ES-I3 (cell line): Measurements from ENCODE around the gene MPND.
A peak's percentile ranks its signal among the peaks of the same experiment; 100 is the strongest.
"Not testable (repeated sequence)": the region's sequence is repeated elsewhere in the genome, so short reads cannot be mapped to it uniquely, and the experiment has no call there.

ENCODE experiments used
- H3K36me3 ChIP-seq: 2 replicates; pipeline ENCODE4 v1.6.1; 2013; ENCODE audit warnings: mild to moderate bottlenecking, low read length, control low read depth, moderate library complexity; ENCODE audit not compliant: insufficient read depth
- H3K4me1 ChIP-seq: 2 replicates; pipeline ENCODE4 v1.6.1; 2013; ENCODE audit warnings: mild to moderate bottlenecking, control low read depth, low read length; ENCODE audit not compliant: insufficient read depth
- H3K9ac ChIP-seq: 2 replicates; pipeline ENCODE4 v1.6.1; 2013; ENCODE audit warnings: low read depth, mild to moderate bottlenecking, low read length, moderate library complexity
- H3K9me3 ChIP-seq: 2 replicates; pipeline ENCODE4 v1.6.1; 2013; ENCODE audit warnings: mild to moderate bottlenecking, low read length, moderate library complexity; ENCODE audit not compliant: control insufficient read depth, insufficient read depth

MPND gene

GRCh38 chr19:4327877-4328242, 15.5 kb upstream of the MPND start:
- no peaks in the 10 kb centered on the region for H3K9me3 ChIP-seq
- peak overlapping the region; percentile 45; the same call in 1 of the 2 replicates for H3K9ac ChIP-seq
- H3K4me1 ChIP-seq: no peaks in the 10 kb centered on the region; the same call in 1 of the 2 replicates
- H3K36me3 ChIP-seq: no peaks in the 10 kb centered on the region

- peak overlapping the region; percentile 87 for H3K9ac ChIP-seq
- no peaks in the 10 kb centered on the region for H3K36me3 ChIP-seq
- H3K4me1 ChIP-seq: no peaks in the 10 kb centered on the region; the same call in 1 of the 2 replicates
- no peaks in the 10 kb centered on the region for H3K9me3 ChIP-seq
Measured at GRCh38 chr19:4328243-4328990, 14.9 kb upstream of the MPND start.

DNA sequence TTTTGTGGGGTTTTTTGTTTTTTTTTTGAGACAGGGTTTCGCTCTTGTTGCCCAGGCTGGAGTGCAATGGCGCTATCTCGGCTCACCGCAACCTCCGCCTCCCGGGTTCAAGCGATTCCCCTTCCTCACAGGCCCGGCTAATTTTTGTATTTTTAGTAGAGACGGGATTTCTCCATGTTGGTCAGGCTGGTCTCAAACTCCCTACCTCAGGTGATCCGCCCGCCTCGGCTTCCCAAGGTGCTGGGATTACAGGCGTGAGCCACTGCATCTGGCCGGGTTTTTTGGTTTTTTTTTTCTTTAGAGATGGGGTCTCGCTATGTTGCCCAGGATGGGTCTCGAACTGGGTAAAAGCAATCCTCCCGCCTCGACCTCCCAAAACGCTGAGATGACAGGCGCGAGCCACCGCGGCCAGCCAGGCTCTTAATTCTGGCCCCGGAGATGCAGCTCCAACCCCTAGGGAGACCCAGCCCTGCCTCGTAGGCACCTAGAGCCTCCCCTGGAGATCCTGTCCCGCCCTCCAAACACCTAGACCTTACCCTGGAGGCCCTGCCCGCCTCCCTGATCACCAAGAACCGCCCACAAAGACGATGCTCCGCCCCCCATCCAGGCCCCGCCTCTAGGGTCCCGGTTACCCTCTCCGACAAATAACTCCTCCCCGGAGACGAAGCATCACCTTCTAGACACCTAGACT, 14.2 kb upstream of the MPND start:
- not testable (repeated sequence) for H3K36me3 ChIP-seq, H3K4me1 ChIP-seq, H3K9me3 ChIP-seq
- peak overlapping the region; percentile 87 for H3K9ac ChIP-seq

DNA sequence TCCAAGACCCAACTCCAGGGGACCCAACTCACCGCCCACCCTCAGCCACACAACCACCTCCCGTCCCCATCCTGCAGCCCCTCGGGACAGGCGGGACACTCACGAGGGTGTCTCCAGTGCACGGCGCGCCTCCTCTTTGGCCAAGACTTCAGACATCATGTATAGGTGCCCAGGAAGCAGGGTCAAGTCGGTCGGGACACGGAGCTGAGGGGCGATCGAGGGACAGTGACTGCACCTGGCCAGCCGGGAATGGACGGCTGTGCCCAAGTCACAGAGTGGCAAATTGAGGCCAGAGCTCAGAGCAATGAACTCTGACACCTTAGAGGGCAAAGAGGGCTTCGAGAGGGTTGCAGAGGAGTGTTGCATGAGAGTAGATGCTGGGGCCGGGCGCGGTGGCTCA, 13.5 kb upstream of the MPND start:
- no peak overlapping the region for H3K9ac ChIP-seq
- H3K4me1 ChIP-seq: no peaks in the 10 kb centered on the region; the same call in 1 of the 2 replicates
- H3K36me3 ChIP-seq: no peaks in the 10 kb centered on the region
- no peaks in the 10 kb centered on the region; the same call in 1 of the 2 replicates for H3K9me3 ChIP-seq

DNA sequence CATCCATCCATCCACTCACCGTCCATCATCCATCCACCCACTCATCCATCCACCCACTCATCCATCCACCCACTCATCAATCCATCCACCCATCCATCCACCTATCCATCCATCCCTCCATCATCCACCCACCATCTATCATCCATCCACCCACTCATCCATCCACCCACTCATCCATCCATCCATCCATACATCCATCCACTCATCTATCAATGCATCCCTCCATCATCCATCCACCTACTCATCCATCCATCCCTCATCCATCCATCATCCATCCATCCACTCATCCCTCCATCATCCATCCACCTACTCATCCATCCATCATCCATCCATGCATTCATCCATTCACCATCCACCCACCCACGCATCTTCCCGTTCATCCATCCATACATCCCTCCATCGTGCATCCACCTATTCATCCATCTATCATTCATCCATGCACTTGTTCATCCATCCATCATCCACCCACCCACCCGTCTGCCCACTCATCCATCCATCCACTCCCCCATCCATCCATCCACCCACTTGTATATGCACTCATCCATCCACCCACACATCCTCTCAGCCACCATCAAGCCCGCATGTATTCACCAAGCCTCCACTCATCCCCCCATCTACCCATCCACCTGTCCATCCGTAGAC, 8.3 kb upstream of the MPND start:
- H3K4me1 ChIP-seq: no peaks in the 10 kb centered on the region
- no peak overlapping the region for H3K9ac ChIP-seq
- no peaks in the 10 kb centered on the region for H3K36me3 ChIP-seq
- no peaks in the 10 kb centered on the region; the same call in 1 of the 2 replicates for H3K9me3 ChIP-seq

- peak overlapping the region; percentile 47; the same call in 1 of the 2 replicates for H3K9ac ChIP-seq
- no peaks in the 10 kb centered on the region for H3K4me1 ChIP-seq
- H3K36me3 ChIP-seq: no peaks in the 10 kb centered on the region
- no peaks in the 10 kb centered on the region; the same call in 1 of the 2 replicates for H3K9me3 ChIP-seq
Measured at GRCh38 chr19:4337906-4338440, 5.4 kb upstream of the MPND start.

GRCh38 chr19:4338441-4339355, 4.7 kb upstream of the MPND start, which contains the start of gene STAP2:
Gene STAP2, minus strand, starts transcription at chr19:4338827. Its CDS starts 74 bp downstream, at chr19:4338753.
- Histone ChIP-seq H3K4me1 (no peaks in the 10 kb centered on the region), H3K9ac (peak within 1 kb of the TSS; percentile 47), H3K9me3 (no peaks in the 10 kb centered on the region)

DNA sequence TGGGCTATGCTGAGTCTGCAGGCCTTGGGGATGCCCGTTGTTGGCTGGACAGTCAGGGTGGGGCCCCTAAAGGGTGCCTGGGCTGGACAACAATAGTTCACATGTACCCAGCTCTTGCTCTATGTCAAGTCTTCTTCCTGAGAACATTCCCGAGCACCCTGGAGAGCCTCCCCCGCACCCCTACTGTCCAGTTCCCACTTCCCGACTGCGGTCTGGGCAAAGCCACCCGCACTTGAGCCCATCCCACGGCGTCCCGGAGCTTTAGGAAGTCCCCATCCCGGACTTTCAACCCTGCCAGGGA, 1.1 kb upstream of the MPND start:
- Histone ChIP-seq H3K4me1 (no peaks in the 10 kb centered on the region), H3K9ac (peak overlapping the region; percentile 90), H3K36me3 (no peaks in the 10 kb centered on the region), H3K9me3 (no peaks in the 10 kb centered on the region)

More at GRCh38 chr19:4338441-4339355, 4.7 kb upstream of the MPND start, which contains the start of gene STAP2:
- H3K36me3 ChIP-seq: no peaks in the 10 kb centered on the region

- no peaks in the 10 kb centered on the region for H3K36me3 ChIP-seq
- peak overlapping the region; percentile 90 for H3K9ac ChIP-seq
- no peaks in the 10 kb centered on the region for H3K4me1 ChIP-seq
- no peaks in the 10 kb centered on the region for H3K9me3 ChIP-seq
Measured at GRCh38 chr19:4342615-4343369, 570 bp upstream of the MPND start.

DNA sequence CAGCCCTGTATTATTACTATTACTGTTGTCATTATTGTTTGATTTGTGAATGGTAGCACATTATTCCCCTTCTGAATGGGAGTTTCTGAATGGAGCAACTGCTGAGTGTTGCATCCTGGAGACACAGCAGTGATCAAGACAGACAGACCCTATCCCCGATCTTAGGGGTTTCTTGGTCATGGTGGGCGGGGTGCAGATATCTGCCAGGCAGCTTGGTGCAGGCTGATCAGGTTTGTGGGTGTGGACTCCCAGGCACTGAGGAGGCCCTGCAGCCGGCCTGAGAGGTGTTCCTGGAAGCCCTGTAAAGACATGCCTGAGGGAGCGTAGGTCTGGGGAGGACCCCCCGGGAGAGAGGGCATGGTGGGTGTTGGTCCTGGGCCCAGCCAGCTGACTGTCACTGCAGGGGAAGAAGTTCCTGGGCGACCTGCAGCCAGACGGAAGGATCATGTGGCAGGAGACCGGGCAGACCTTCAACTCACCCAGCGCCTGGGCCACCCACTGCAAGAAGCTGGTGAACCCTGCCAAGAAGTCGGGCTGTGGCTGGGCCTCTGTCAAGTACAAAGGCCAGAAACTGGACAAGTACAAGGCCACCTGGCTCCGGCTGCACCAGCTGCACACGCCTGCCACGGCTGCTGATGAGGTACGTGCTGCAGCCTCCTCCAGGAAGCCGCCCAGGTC, 2.1 kb downstream of the MPND start:
- H3K36me3 ChIP-seq: no peaks in the 10 kb centered on the region
- no peaks in the 10 kb centered on the region for H3K9me3 ChIP-seq
- no peaks in the 10 kb centered on the region for H3K4me1 ChIP-seq
- H3K9ac ChIP-seq: no peak overlapping the region

- no peaks in the 10 kb centered on the region for H3K4me1 ChIP-seq
- no peaks in the 10 kb centered on the region for H3K36me3 ChIP-seq
- H3K9ac ChIP-seq: no peak overlapping the region
- H3K9me3 ChIP-seq: no peaks in the 10 kb centered on the region
Measured at GRCh38 chr19:4346020-4346383, 2.6 kb downstream of the MPND start.

DNA sequence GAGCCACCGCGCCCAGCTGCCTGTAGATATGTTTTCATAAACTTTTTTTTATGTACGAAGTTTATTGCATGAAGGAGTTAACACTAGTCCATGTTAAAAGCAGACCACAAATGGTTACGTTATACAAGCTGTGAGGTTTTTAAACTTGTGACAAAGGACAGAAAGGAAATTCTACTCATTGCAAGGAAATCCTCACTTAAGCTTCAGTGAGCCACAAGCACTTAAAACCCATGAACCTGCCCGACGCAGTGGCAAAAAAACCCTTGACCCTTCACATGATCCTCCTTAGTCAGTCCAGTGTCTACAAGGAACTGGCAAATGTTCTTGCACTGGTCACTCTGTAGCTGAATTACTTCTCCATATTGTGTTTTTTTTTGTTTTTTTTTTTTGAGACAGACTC, 4.2 kb downstream of the MPND start:
- Histone ChIP-seq H3K9ac (no peak overlapping the region), H3K9me3 (no peaks in the 10 kb centered on the region), H3K4me1 (no peaks in the 10 kb centered on the region), H3K36me3 (no peaks in the 10 kb centered on the region)

DNA sequence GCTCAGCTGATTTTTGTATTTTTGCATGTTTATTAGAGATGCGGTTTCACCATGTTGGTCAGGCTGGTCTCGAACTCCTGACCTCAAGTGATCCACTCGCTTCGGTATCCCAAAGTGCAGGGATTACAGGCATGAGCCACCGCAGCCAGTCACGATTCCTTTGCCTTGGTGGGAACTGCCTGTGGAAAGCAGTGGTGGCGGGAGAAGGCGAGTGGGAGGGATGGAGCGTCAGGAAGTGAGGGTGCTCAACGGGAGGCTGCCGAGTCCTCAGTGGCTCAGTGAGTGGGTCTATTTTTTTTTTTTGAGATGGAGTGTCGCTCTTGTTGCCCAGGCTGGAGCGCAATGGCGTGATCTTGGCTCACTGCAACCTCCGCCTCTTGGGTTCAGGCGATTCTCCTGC, 5.9 kb downstream of the MPND start:
- H3K9me3 ChIP-seq, H3K9ac ChIP-seq, H3K4me1 ChIP-seq, H3K36me3 ChIP-seq: not testable (repeated sequence)
